ENCODE results near the gene SEMA4G. TPM values are rescaled to one million over a fixed set of nuclear protein-coding genes. Genes with fewer than 3 reads are reported as not detected.

Gene SEMA4G
- total RNA-seq, 1 experiment from 2014 or later: 0.70 TPM

- Histone ChIP-seq H3K27ac (no peak overlapping the region), H3K36me3 (ENCODE audit: low read depth) (0 out of 2 replicates have a peak, but pooled peaks cover 7% of the 10 kb centered on the region), H3K4me1 (replicated peaks; ENCODE audit: insufficient read depth) (no peaks in the 10 kb centered on the region), H3F3A (ENCODE audit: insufficient read depth, low read depth) (no peaks in the 10 kb centered on the region), H3K27me3 (ENCODE audit: insufficient read depth, low read depth) (no peaks in the 10 kb centered on the region), H3K9me2 (ENCODE audit: insufficient read depth) (no peaks in the 10 kb centered on the region), H3K4me2 (no peak overlapping the region), H3K4me3 (no peak overlapping the region), H2AFZ (no peak overlapping the region), H3K9me3 (ENCODE audit: insufficient read depth, low read depth) (no peaks in the 10 kb centered on the region), H3K79me2 (ENCODE audit: low read depth) (no peaks in the 10 kb centered on the region), H4K20me1 (ENCODE audit: insufficient read depth) (no peaks in the 10 kb centered on the region)
- intact Hi-C loops (cut with micrococcal nuclease; ENCODE audit: unreplicated experiment): loop anchor here (5.0 kb wide), 1 partner anchor 33 kb away; no protein-coding TSS in a partner anchor
- TF ChIP-seq CTCF (conservative IDR thresholded peaks at IDR 0.05) (no peak), EZH2 (IDR thresholded peaks at IDR 0.05; ENCODE audit: low read depth) (no peak)
- CTCF ChIA-PET: no interaction called here
- POLR2A ChIA-PET (ENCODE audit: unreplicated experiment): no interaction called here
- DNase-seq: no peak
- BruUV-seq (replicated peaks): no TSS peak
Measured at GRCh38 chr10:100960251-100960650, 9.1 kb upstream of the SEMA4G start.

GRCh38 chr10:100962351-100963080, 6.8 kb upstream of the SEMA4G start:
- H3K4me3 ChIP-seq: no peak overlapping the region
- intact Hi-C loops (cut with micrococcal nuclease; ENCODE audit: unreplicated experiment): loop anchor here (5.0 kb wide), 1 partner anchor 35 kb away; no protein-coding TSS in a partner anchor
- CTCF ChIA-PET: no interaction called here
- no peaks in the 10 kb centered on the region for H3K9me3 ChIP-seq (ENCODE audit: insufficient read depth, low read depth)
- POLR2A ChIA-PET (ENCODE audit: unreplicated experiment): interaction anchor here (0.7 kb wide), 1 partner anchor 101 kb away, joined by 5 read pairs; no protein-coding TSS in a partner anchor
- H3K9me2 ChIP-seq (ENCODE audit: insufficient read depth): no peaks in the 10 kb centered on the region
- H4K20me1 ChIP-seq (ENCODE audit: insufficient read depth): no peaks in the 10 kb centered on the region
- no peak overlapping the region for H3K27ac ChIP-seq
- H2AFZ ChIP-seq: no peak overlapping the region
- BruUV-seq (replicated peaks): no TSS peak
- no peak for TF ChIP-seq EZH2 (IDR thresholded peaks at IDR 0.05; ENCODE audit: low read depth)
- no peak for TF ChIP-seq CTCF (conservative IDR thresholded peaks at IDR 0.05)
- no peaks in the 10 kb centered on the region for H3K79me2 ChIP-seq (ENCODE audit: low read depth)
- no peaks in the 10 kb centered on the region for H3K27me3 ChIP-seq (ENCODE audit: insufficient read depth, low read depth)
- H3K4me1 ChIP-seq (replicated peaks; ENCODE audit: insufficient read depth): no peaks in the 10 kb centered on the region
- H3F3A ChIP-seq (ENCODE audit: insufficient read depth, low read depth): no peaks in the 10 kb centered on the region
- 0 out of 2 replicates have a peak, but pooled peaks cover 7% of the 10 kb centered on the region for H3K36me3 ChIP-seq (ENCODE audit: low read depth)
- H3K4me2 ChIP-seq: no peak overlapping the region
- no peak for DNase-seq

GRCh38 chr10:100963826-100964225, 5.5 kb upstream of the SEMA4G start:
- Histone ChIP-seq H3K27ac (no peak overlapping the region), H3K4me2 (no peak overlapping the region), H3F3A (ENCODE audit: insufficient read depth, low read depth) (no peaks in the 10 kb centered on the region), H3K36me3 (ENCODE audit: low read depth) (0 out of 2 replicates have a peak, but pooled peaks cover 7% of the 10 kb centered on the region), H4K20me1 (ENCODE audit: insufficient read depth) (no peaks in the 10 kb centered on the region), H3K79me2 (ENCODE audit: low read depth) (no peaks in the 10 kb centered on the region), H3K4me1 (replicated peaks; ENCODE audit: insufficient read depth) (no peaks in the 10 kb centered on the region), H2AFZ (no peak overlapping the region), H3K27me3 (ENCODE audit: insufficient read depth, low read depth) (no peaks in the 10 kb centered on the region), H3K9me2 (ENCODE audit: insufficient read depth) (no peaks in the 10 kb centered on the region), H3K4me3 (no peak overlapping the region), H3K9me3 (ENCODE audit: insufficient read depth, low read depth) (no peaks in the 10 kb centered on the region)
- ChIA-PET POLR2A (ENCODE audit: unreplicated experiment) (no interaction called here), CTCF (interaction anchor here (0.6 kb wide), 1 partner anchor 62 kb away, joined by 10 read pairs; no protein-coding TSS in a partner anchor)
- TF ChIP-seq EZH2 (IDR thresholded peaks at IDR 0.05; ENCODE audit: low read depth): no peak
- TF ChIP-seq CTCF (conservative IDR thresholded peaks at IDR 0.05): no peak
- DNase-seq: no peak
- intact Hi-C loops (cut with micrococcal nuclease; ENCODE audit: unreplicated experiment): loop anchor here (5.0 kb wide), 1 partner anchor 37 kb away; no protein-coding TSS in a partner anchor
- no TSS peak for BruUV-seq (replicated peaks)

Data from PC-9 (cell line).